K562 (cell line): ENCODE results near the gene ALG6. TPM values are rescaled to one million over a fixed set of nuclear protein-coding genes. Genes with fewer than 3 reads are reported as not detected.
A peak's percentile ranks its signal among the peaks of the same experiment; 100 is the strongest.

Source experiments
- ATAC-seq: fragments of 200-7000 bp; cut with Tn5 transposase; 3 replicates; pipeline ENCODE4 v1.9.1; 2020; ENCODE audit warnings: moderate library complexity
- BruUV-seq: library from RNA; stranded (reverse); fragments of 400-500 nt; replicated peaks from 2 replicates; lab custom pipeline; 2021; lab: Mats Ljungman, UMichigan
- CTCF ChIA-PET: fragments of 300-600 bp; formaldehyde crosslinking; extraction: SDS; loops from one replicate; lab custom pipeline; 2021; ENCODE audit warnings: low intra/inter-chr PET ratio; lab: Yijun Ruan, JAX
- POLR2A ChIA-PET: fragments of 300-600, 350-650 bp; sonication (Branson Sonifier 250); formaldehyde crosslinking; extraction: SDS; loops from one replicate; lab custom pipeline; 2021; ENCODE audit warnings: antibody characterized with exemption, inconsistent platforms; lab: Yijun Ruan, JAX
- DNase-seq, 4 experiments: peaks; one replicate each; pipeline versions ENCODE4 v3.0.0 to v3.0.0-alpha.2; 2011 to 2018; ENCODE audit warnings: low spot score in 3 of 4, mixed read lengths in 3 of 4; ENCODE audit errors: extremely low read depth in 1 of 4
- FAIRE-seq: peaks from 2 replicates; lab custom pipeline; 2011; peaks lifted over from hg19 to GRCh38; lab: Jason Lieb, UNC
- H2AFZ ChIP-seq: 2 replicates; pipeline ENCODE4 v1.6.0; 2011; ENCODE audit warnings: low read depth, low read length, control low read depth, inconsistent platforms
- H3K27ac ChIP-seq: fragments of 200-600 bp; 3 replicates; pipeline ENCODE4 v1.8.0; 2011; ENCODE audit warnings: low read depth, mild to moderate bottlenecking, control low read depth, inconsistent platforms, low read length, moderate library complexity, mixed read lengths; ENCODE audit errors: extremely low read depth
- H3K27me3 ChIP-seq, 2 experiments: fragments of 300-600 bp in 1 of 2; 2 replicates in 1 of 2; 3 replicates in 1 of 2; pipeline versions ENCODE4 v1.6.0 to v1.8.0; 2011; ENCODE audit warnings: inconsistent platforms in 2 of 2, low read length in 2 of 2, mild to moderate bottlenecking in 1 of 2, mixed read lengths in 1 of 2, moderate library complexity in 1 of 2; ENCODE audit not compliant: control insufficient read depth in 2 of 2, insufficient read depth in 2 of 2
- H3K36me3 ChIP-seq: fragments of 300-600 bp; 3 replicates; pipeline ENCODE4 v1.8.0; 2011; ENCODE audit warnings: mild to moderate bottlenecking, low read length, inconsistent platforms; ENCODE audit not compliant: control insufficient read depth, insufficient read depth
- H3K4me1 ChIP-seq, 2 experiments: fragments of 200-600 bp in 1 of 2; replicated peaks in 1 of 2; 2 replicates in 1 of 2; 3 replicates in 1 of 2; pipeline versions ENCODE4 v1.5.1 to v1.8.0; 2011; ENCODE audit warnings: inconsistent platforms in 2 of 2, low read length in 2 of 2, mild to moderate bottlenecking in 1 of 2, mixed read lengths in 1 of 2, moderate library complexity in 1 of 2; ENCODE audit not compliant: control insufficient read depth in 2 of 2, insufficient read depth in 2 of 2
- H3K4me2 ChIP-seq: 2 replicates; pipeline ENCODE4 v1.6.1; 2011; ENCODE audit warnings: low read length, control low read depth, inconsistent platforms, mixed read lengths; ENCODE audit not compliant: insufficient read depth
- H3K4me3 ChIP-seq: fragments of 200-600 bp; sonication (generic), shearing (Covaris generic); 2 replicates; pipeline ENCODE4 v1.5.1; 2016; ENCODE audit warnings: control low read depth, inconsistent platforms
- H3K79me2 ChIP-seq: fragments of 200-600 bp; 3 replicates; pipeline ENCODE4 v1.8.0; 2011; ENCODE audit warnings: low read length, inconsistent platforms; ENCODE audit not compliant: control insufficient read depth, insufficient read depth
- H3K9ac ChIP-seq, 2 experiments: 2 replicates each; pipeline versions ENCODE4 v1.6.0 to v1.6.1; 2011; ENCODE audit warnings: low read depth in 2 of 2, low read length in 2 of 2, control low read depth in 1 of 2, inconsistent platforms in 1 of 2, mild to moderate bottlenecking in 1 of 2, mixed read lengths in 1 of 2; ENCODE audit not compliant: insufficient read depth in 1 of 2
- H3K9me1 ChIP-seq: one replicate; pipeline ENCODE4 v1.6.0; 2011; ENCODE audit warnings: inconsistent platforms, mild to moderate bottlenecking, low read length, moderate library complexity; ENCODE audit not compliant: control insufficient read depth, insufficient read depth
- H3K9me3 ChIP-seq: replicated peaks from 2 replicates; pipeline ENCODE4 v1.5.1; 2011; ENCODE audit warnings: low read depth, low read length, inconsistent platforms; ENCODE audit not compliant: control insufficient read depth, insufficient read depth
- H4K20me1 ChIP-seq: replicated peaks from 2 replicates; pipeline ENCODE4 v1.6.1; 2011; ENCODE audit warnings: low read length, inconsistent platforms, mixed read lengths; ENCODE audit not compliant: control insufficient read depth, insufficient read depth
- ATF3 ChIP-seq, 2 experiments: fragments of 450-650 bp in 1 of 2; sonication (generic) in 1 of 2; formaldehyde crosslinking in 1 of 2; IDR thresholded peaks in 1 of 2; conservative IDR thresholded peaks in 1 of 2; 2 replicates each; pipeline versions ENCODE4 v1.6.1 to v1.8.1; 2016 to 2023; ENCODE audit warnings: mild to moderate bottlenecking in 2 of 2, moderate library complexity in 2 of 2, inconsistent platforms in 1 of 2, missing genetic modification reagents in 1 of 2
- HDAC8 ChIP-seq: fragments of 450-650 bp; IDR thresholded peaks from 2 replicates; pipeline ENCODE4 v1.6.1; 2016; ENCODE audit warnings: mild to moderate bottlenecking, missing genetic modification characterization, moderate library complexity, missing compliant biosample characterization
- HEY1 ChIP-seq: fragments of 250-450 bp; sonication (Bioruptor Pico); IDR thresholded peaks from 2 replicates; pipeline ENCODE4 v1.5.0; 2020; ENCODE audit warnings: mild to moderate bottlenecking, moderate library complexity, borderline replicate concordance
- KAT7 ChIP-seq: sonication (generic); formaldehyde crosslinking; IDR thresholded peaks from 2 replicates; pipeline ENCODE4 v1.8.0; 2022; ENCODE audit warnings: missing genetic modification reagents, mild to moderate bottlenecking, borderline replicate concordance
- RERE ChIP-seq: sonication (generic); formaldehyde crosslinking; IDR thresholded peaks from 2 replicates; pipeline ENCODE4 v1.8.0; 2023; ENCODE audit warnings: missing genetic modification reagents, mild to moderate bottlenecking, borderline replicate concordance
- ZNF134 ChIP-seq: fragments of 250-450 bp; sonication (Bioruptor Pico); conservative IDR thresholded peaks from 2 replicates; pipeline ENCODE4 v1.4.0; 2020
- ZNF41 ChIP-seq: fragments of 250-450 bp; sonication (Bioruptor Pico); conservative IDR thresholded peaks from 2 replicates; pipeline ENCODE4 v1.4.0; 2020; ENCODE audit warnings: mild to moderate bottlenecking
- WGBS: fragments of 100-300 bp; shearing (Covaris generic); methylation state at CpG from one replicate; pipeline ENCODE4 v1.1.6; 2016; ENCODE audit warnings: low coverage, mixed read lengths; ENCODE audit not compliant: insufficient coverage; ENCODE audit errors: missing lambda C conversion rate; 5-methylcytosine and 5-hydroxymethylcytosine counted together
- in situ Hi-C: fragments of 300-500 bp; cut with MboI; formaldehyde crosslinking; loops from 4 replicates; pipeline ENCODE4 v1.15.0; 2018; ENCODE audit warnings: inconsistent platforms, mixed read lengths
- intact Hi-C: fragments of 100-400 bp; cut with micrococcal nuclease; formaldehyde crosslinking; loops from 2 replicates; pipeline ENCODE4 v1.14.2; 2022
- polyA plus RNA-seq, 8 experiments: library from polyadenylated mRNA; depleted of rRNA in 4 of 8; stranded (reverse) in 5 of 8; unstranded in 3 of 8; fragments of >200 nt; fragmentation: Nextera tagmentation in 2 of 8; fragmentation: Illumina TruSeq in 1 of 8; extraction: Ambion mirVana in 2 of 8; extraction: Trizol in 1 of 8; gene quantifications; 2 replicates each; pipeline versions ENCODE4 v1.2.1 to v1.2.3, GENCODE V29; 2011 to 2014; ENCODE audit warnings: inconsistent platforms in 1 of 8, missing spikeins in 1 of 8
- total RNA-seq, 7 experiments: library from RNA; depleted of rRNA in 6 of 7; stranded (reverse); fragments of >200 nt in 6 of 7; fragmentation: Illumina TruSeq in 2 of 7; extraction: Trizol in 2 of 7; gene quantifications; 2 replicates each; pipeline versions ENCODE4 v1.2.1 to v1.2.3, GENCODE V29; 2011 to 2021; ENCODE audit warnings: low replicate concordance in 1 of 7

The ALG6 gene
- total and polyA plus RNA-seq, 9 of the 15 experiments (the other 6 are each of a cell fraction or from before 2014, with no cell fraction given): 14.6 to 35.7 (median 23.3) TPM

GRCh38 chr1:63342402-63342801 is 25.0 kb upstream of the ALG6 start:
- Histone ChIP-seq H3K4me2 (no peak overlapping the region), H3K4me3 (no peak overlapping the region), H3K9ac (no peak overlapping the region), H3K27me3 (peaks cover 8 to 12% of the 10 kb centered on the region in 2 experiments; a peak in 4 of 5 replicates), H3K36me3 (no peaks in the 10 kb centered on the region), H4K20me1 (no peaks in the 10 kb centered on the region), H2AFZ (no peak overlapping the region), H3K9me1 (no peaks in the 10 kb centered on the region), H3K4me1 (no peaks in the 10 kb centered on the region), H3K27ac (no peak overlapping the region), H3K79me2 (no peaks in the 10 kb centered on the region), H3K9me3 (no peaks in the 10 kb centered on the region)
- ChIA-PET POLR2A (no interaction called here), CTCF (no interaction called here)
- in situ Hi-C loops (no loop called here), intact Hi-C loops (no loop called here)
- no TSS peak for BruUV-seq
- WGBS: 0% methylated on average over 2 of the region's 2 CpGs
- no peak for TF ChIP-seq KAT7 (CRISPR knock-in tag)
- TF ChIP-seq ATF3 (IDR thresholded peaks at IDR 0.05): 0 out of 2 replicates have a peak, but pooled peaks have one; percentile 30
- TF ChIP-seq ATF3 (CRISPR knock-in tag; conservative IDR thresholded peaks at IDR 0.05): no peak
- TF ChIP-seq ZNF41: no peak
- no peak for TF ChIP-seq RERE (CRISPR knock-in tag)
- no peak for TF ChIP-seq HEY1 (CRISPR knock-in tag)
- no peak for TF ChIP-seq HDAC8 (tag)
- TF ChIP-seq ZNF134 (CRISPR knock-in tag): no peak
- ATAC-seq: no peak
- no peak for DNase-seq
- no peak for FAIRE-seq
